HCT116 (cell line): ENCODE data around the gene GPR65. TPM values are rescaled to one million over a fixed set of nuclear protein-coding genes. Genes with fewer than 3 reads are reported as not detected.

Source experiments
- ATAC-seq: fragments of 200-7000 bp; cut with Tn5 transposase; 2 replicates; pipeline ENCODE4 v1.9.1; 2020; ENCODE audit warnings: mild to moderate bottlenecking, moderate library complexity
- BruUV-seq: library from RNA; stranded (reverse); fragments of 400-500 nt; replicated peaks from 2 replicates; lab custom pipeline; 2021; lab: Mats Ljungman, UMichigan
- CTCF ChIA-PET: fragments of 300-600 bp; sonication (Branson Sonifier 250); formaldehyde crosslinking; loops from one replicate; lab custom pipeline; 2021; ENCODE audit warnings: antibody characterized with exemption; lab: Charles Lee
- POLR2A ChIA-PET: fragments of 300-600, 350-600 bp; sonication (Branson Sonifier 250); formaldehyde crosslinking; loops from one replicate; lab custom pipeline; 2021; ENCODE audit warnings: antibody characterized with exemption; lab: Charles Lee
- RAD21 ChIA-PET, 2 experiments: fragments of 300-600 bp; sonication (Branson Sonifier 250); formaldehyde crosslinking; loops; one replicate each; lab custom pipeline; 2023; ENCODE audit warnings: low total read pairs in 2 of 2; ENCODE audit not compliant: uncharacterized antibody in 2 of 2, unreplicated experiment in 2 of 2, low non-redundant PET in 1 of 2; lab: Charles Lee
- DNase-seq: peaks from one replicate; pipeline ENCODE4 v3.0.0-alpha.2; 2010; ENCODE audit warnings: low read depth, low spot score
- H2AFZ ChIP-seq: fragments of 200-600 bp; shearing (Covaris generic), sonication (generic); 2 replicates; pipeline ENCODE4 v1.6.1; 2017; ENCODE audit warnings: low read depth, mixed run types, mixed read lengths, antibody characterized with exemption, low read length; ENCODE audit not compliant: poor library complexity, severe bottlenecking
- H3K27ac ChIP-seq: 2 replicates; pipeline ENCODE4 v1.5.1; 2012; ENCODE audit warnings: low read depth, low read length
- H3K27me3 ChIP-seq: fragments of 200-600 bp; sonication (generic); 2 replicates; pipeline ENCODE4 v1.6.1; 2016; ENCODE audit warnings: mixed run types, low read length, mixed read lengths; ENCODE audit not compliant: insufficient read depth
- H3K36me3 ChIP-seq, 2 experiments: fragments of 200-500 bp in 1 of 2; fragments of 200-600 bp in 1 of 2; sonication (Bioruptor generic) in 1 of 2; sonication (generic) in 1 of 2; 2 replicates each; pipeline versions ENCODE4 v1.5.1 to v1.6.1; 2014 to 2016; ENCODE audit warnings: low read length in 2 of 2, inconsistent platforms in 1 of 2, mixed read lengths in 1 of 2, mixed run types in 1 of 2; ENCODE audit not compliant: insufficient read depth in 2 of 2, control insufficient read depth in 1 of 2
- H3K4me1 ChIP-seq, 2 experiments: fragments of 200-600 bp in 1 of 2; sonication (generic) in 1 of 2; 2 replicates each; pipeline versions ENCODE4 v1.5.1 to v1.6.1; 2012 to 2017; ENCODE audit warnings: low read length in 2 of 2, inconsistent platforms in 1 of 2, mild to moderate bottlenecking in 1 of 2, mixed read lengths in 1 of 2, mixed run types in 1 of 2, moderate library complexity in 1 of 2; ENCODE audit not compliant: insufficient read depth in 2 of 2, control insufficient read depth in 1 of 2
- H3K4me2 ChIP-seq: fragments of 200-600 bp; sonication (generic); 2 replicates; pipeline ENCODE4 v1.6.1; 2017; ENCODE audit warnings: mixed run types, low read length, mixed read lengths
- H3K4me3 ChIP-seq, 2 experiments: fragments of 200-600 bp in 1 of 2; sonication (generic) in 1 of 2; replicated peaks in 1 of 2; 2 replicates each; pipeline ENCODE4 v1.5.1; 2011 to 2016; ENCODE audit warnings: low read length in 2 of 2, control low read depth in 1 of 2, low read depth in 1 of 2, mild to moderate bottlenecking in 1 of 2, mixed read lengths in 1 of 2, mixed run types in 1 of 2
- H3K79me2 ChIP-seq: fragments of 200-600 bp; sonication (generic); 2 replicates; pipeline ENCODE4 v1.6.1; 2017; ENCODE audit warnings: mild to moderate bottlenecking, mixed run types, low read length, moderate library complexity, mixed read lengths; ENCODE audit not compliant: insufficient read depth
- H3K9ac ChIP-seq: fragments of 200-600 bp; sonication (generic); 2 replicates; pipeline ENCODE4 v1.6.1; 2016; ENCODE audit warnings: low read length, mixed read lengths
- H3K9me2 ChIP-seq: fragments of 200-600 bp; sonication (generic), shearing (Covaris generic); 2 replicates; pipeline ENCODE4 v1.6.1; 2017; ENCODE audit warnings: mixed run types, mild to moderate bottlenecking, moderate library complexity; ENCODE audit not compliant: insufficient read depth
- H3K9me3 ChIP-seq, 2 experiments: fragments of 200-500 bp in 1 of 2; fragments of 200-600 bp in 1 of 2; sonication (Bioruptor generic) in 1 of 2; sonication (generic) in 1 of 2; 2 replicates each; pipeline ENCODE4 v1.6.1; 2014 to 2017; ENCODE audit warnings: low read length in 2 of 2, mixed read lengths in 2 of 2, inconsistent platforms in 1 of 2, low read depth in 1 of 2, mild to moderate bottlenecking in 1 of 2, mixed run types in 1 of 2, moderate library complexity in 1 of 2; ENCODE audit not compliant: control insufficient read depth in 1 of 2, insufficient read depth in 1 of 2
- H4K20me1 ChIP-seq: fragments of 200-600 bp; sonication (generic), shearing (Covaris generic); 2 replicates; pipeline ENCODE4 v1.6.1; 2017; ENCODE audit warnings: mixed run types, mild to moderate bottlenecking, moderate library complexity; ENCODE audit not compliant: insufficient read depth
- ATF3 ChIP-seq: IDR thresholded peaks from 2 replicates; pipeline ENCODE4 v1.6.1; 2012
- CBX3 ChIP-seq: IDR thresholded peaks from 2 replicates; pipeline ENCODE4 v1.6.1; 2012; ENCODE audit warnings: low read depth
- CTCF ChIP-seq, 3 experiments: fragments of 200-600 bp in 1 of 3; sonication (generic) in 1 of 3; IDR thresholded peaks in 2 of 3; conservative IDR thresholded peaks in 1 of 3; 2 replicates each; pipeline ENCODE4 v1.5.1; 2012 to 2017; ENCODE audit warnings: low read depth in 2 of 3, low read length in 2 of 3, antibody characterized with exemption in 1 of 3, borderline replicate concordance in 1 of 3, control low read depth in 1 of 3, mild to moderate bottlenecking in 1 of 3, mixed read lengths in 1 of 3, mixed run types in 1 of 3, moderate library complexity in 1 of 3; ENCODE audit not compliant: insufficient read depth in 1 of 3
- EGR1 ChIP-seq: IDR thresholded peaks from 2 replicates; pipeline ENCODE4 v1.6.1; 2012; ENCODE audit warnings: low read depth
- ELF1 ChIP-seq: IDR thresholded peaks from 2 replicates; pipeline ENCODE4 v1.6.1; 2012; ENCODE audit warnings: low read depth, borderline replicate concordance
- EZH2phosphoT487 ChIP-seq: fragments of 200-600 bp; IDR thresholded peaks from 2 replicates; pipeline ENCODE4 v1.6.1; 2018; ENCODE audit warnings: antibody characterized with exemption, borderline replicate concordance
- FOSL1 ChIP-seq: IDR thresholded peaks from 2 replicates; pipeline ENCODE4 v1.6.1; 2012; ENCODE audit warnings: low read depth
- JUND ChIP-seq: IDR thresholded peaks from 2 replicates; pipeline ENCODE4 v1.6.1; 2012
- POLR2A ChIP-seq: IDR thresholded peaks from 2 replicates; pipeline ENCODE4 v1.7.0; 2011; ENCODE audit warnings: borderline replicate concordance; ENCODE audit not compliant: insufficient read depth, insufficient read length; ENCODE audit errors: extremely low read depth
- POLR2AphosphoS5 ChIP-seq: IDR thresholded peaks from 2 replicates; pipeline ENCODE4 v1.6.1; 2011; ENCODE audit warnings: mild to moderate bottlenecking, low read depth, low read length, moderate library complexity
- RAD21 ChIP-seq: IDR thresholded peaks from 2 replicates; pipeline ENCODE4 v1.6.1; 2012; ENCODE audit warnings: low read depth, mild to moderate bottlenecking
- REST ChIP-seq: IDR thresholded peaks from 2 replicates; pipeline ENCODE4 v1.6.1; 2012; ENCODE audit warnings: low read depth
- SIN3A ChIP-seq: IDR thresholded peaks from 2 replicates; pipeline ENCODE4 v1.6.1; 2012; ENCODE audit warnings: low read depth
- SP1 ChIP-seq: IDR thresholded peaks from 2 replicates; pipeline ENCODE4 v1.6.1; 2012; ENCODE audit warnings: low read depth
- SRF ChIP-seq: IDR thresholded peaks from 2 replicates; pipeline ENCODE4 v1.6.1; 2012; ENCODE audit warnings: low read depth
- TCF7L2 ChIP-seq: IDR thresholded peaks from 2 replicates; pipeline ENCODE4 v1.7.0; 2011; ENCODE audit warnings: borderline replicate concordance, inconsistent platforms; ENCODE audit not compliant: insufficient read depth, insufficient read length; ENCODE audit errors: extremely low read depth
- ZBTB33 ChIP-seq: IDR thresholded peaks from 2 replicates; pipeline ENCODE4 v1.6.1; 2011; ENCODE audit warnings: mild to moderate bottlenecking, low read length, moderate library complexity; ENCODE audit not compliant: insufficient replicate concordance; ENCODE audit errors: extremely low read depth
- ZFX ChIP-seq: fragments of 450-650 bp; IDR thresholded peaks from 2 replicates; pipeline ENCODE4 v1.6.1; 2017
- ZNF274 ChIP-seq: fragments of 200-500 bp; sonication (Bioruptor generic); IDR thresholded peaks from 2 replicates; pipeline ENCODE4 v1.6.1; 2014; ENCODE audit warnings: mild to moderate bottlenecking, low read depth, low read length, inconsistent platforms
- intact Hi-C: fragments of 100-400 bp; cut with micrococcal nuclease; formaldehyde crosslinking; loops from 2 replicates; pipeline ENCODE4 v1.10.0; 2022
- total RNA-seq: library from RNA; stranded (reverse); gene quantifications from one replicate; pipeline ENCODE4 v1.2.1, GENCODE V29; 2021; ENCODE audit not compliant: unreplicated experiment
- TF ChIP-seq, protein P1 (sequence below): IDR thresholded peaks from 2 replicates; pipeline ENCODE4 v1.6.1; 2012

The GPR65 gene
- total RNA-seq, 1 experiment from 2014 or later = 0.05 TPM

- CTCF ChIA-PET = no interaction called here
- no TSS peak for BruUV-seq
- no peak for TF ChIP-seq RAD21
- no peak for TF ChIP-seq REST
- TF ChIP-seq SP1 = no peak
- TF ChIP-seq ATF3 = no peak
- TF ChIP-seq EZH2phosphoT487 = no peak
- no peak for TF ChIP-seq ZFX
- no peak for TF ChIP-seq TCF7L2
- no peak for TF ChIP-seq POLR2AphosphoS5
- TF ChIP-seq SIN3A = no peak
- no peak for TF ChIP-seq ELF1
- no peak for TF ChIP-seq FOSL1
- TF ChIP-seq SRF = no peak
- TF ChIP-seq, protein P1, sequence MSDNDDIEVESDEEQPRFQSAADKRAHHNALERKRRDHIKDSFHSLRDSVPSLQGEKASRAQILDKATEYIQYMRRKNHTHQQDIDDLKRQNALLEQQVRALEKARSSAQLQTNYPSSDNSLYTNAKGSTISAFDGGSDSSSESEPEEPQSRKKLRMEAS = no peak
- no peak for TF ChIP-seq EGR1
- no peak for TF ChIP-seq CBX3
- no peak for TF ChIP-seq POLR2A
- TF ChIP-seq JUND = no peak
- no peak for TF ChIP-seq ZNF274
- no peak for TF ChIP-seq ZBTB33
- no peak for TF ChIP-seq CTCF (IDR thresholded peaks at IDR 0.05 in 2 of 3, conservative IDR thresholded peaks at IDR 0.05 in 1 of 3; ENCODE audit: borderline replicate concordance in 1 of 3, insufficient read depth in 1 of 3, low read depth in 2 of 3, low read length in 2 of 3)
- H2AFZ ChIP-seq = no peak overlapping the region
- H3K9ac ChIP-seq = no peak overlapping the region
- intact Hi-C loops = no loop called here
- no peaks in the 10 kb centered on the region for H3K27me3 ChIP-seq
- H3K4me3 ChIP-seq = no peak overlapping the region
- H4K20me1 ChIP-seq = no peaks in the 10 kb centered on the region
- no peak overlapping the region for H3K27ac ChIP-seq
- no peaks in the 10 kb centered on the region for H3K79me2 ChIP-seq
- H3K4me2 ChIP-seq = no peak overlapping the region
- RAD21 ChIA-PET = no interaction called here
- DNase-seq (no peak), ATAC-seq (no peak)
- no peaks in the 10 kb centered on the region for H3K36me3 ChIP-seq
- no peaks in the 10 kb centered on the region; a peak in 1 of 4 replicates for H3K9me3 ChIP-seq
- POLR2A ChIA-PET = no interaction called here
- no peaks in the 10 kb centered on the region for H3K9me2 ChIP-seq
- H3K4me1 ChIP-seq = no peaks in the 10 kb centered on the region
Observed at GRCh38 chr14:88002421-88003075, 2.4 kb upstream of the GPR65 start.
